NCI-H146 (cell line): Measurements from ENCODE around the gene DICER1.
A peak's percentile ranks its signal among the peaks of the same experiment; 100 is the strongest.
"Not testable (repeated sequence)": the region's sequence is repeated elsewhere in the genome, so short reads cannot be mapped to it uniquely, and the experiment has no call there.

Source experiments
- DNase-seq: peaks from one replicate; lab custom pipeline; 2025; lab: John Stamatoyannopoulos, UW

Gene DICER1

GRCh38 chr14:95157327-95158189 is at the start of gene DICER1:
Gene DICER1, minus strand, starts transcription at chr14:95157529. Its CDS starts 24,071 bp downstream, at chr14:95133458.
- peak; percentile 87 for DNase-seq

- no peak for DNase-seq
Observed at GRCh38 chr14:95206534-95206933, 49.2 kb upstream of the DICER1 start.

GRCh38 chr14:95204705-95205104 is 47.4 kb upstream of the DICER1 start:
- DNase-seq: no peak

GRCh38 chr14:95201745-95202144 is 44.4 kb upstream of the DICER1 start:
- DNase-seq: not testable (repeated sequence)

- no peak for DNase-seq
Observed at GRCh38 chr14:95200404-95200803, 43.1 kb upstream of the DICER1 start.

GRCh38 chr14:95199298-95199983 is 42.1 kb upstream of the DICER1 start:
- no peak for DNase-seq

GRCh38 chr14:95198320-95198719 is 41.0 kb upstream of the DICER1 start:
- no peak for DNase-seq

- no peak for DNase-seq
Observed at GRCh38 chr14:95197551-95197950, 40.2 kb upstream of the DICER1 start.

- no peak for DNase-seq
Observed at GRCh38 chr14:95196826-95197545, 39.7 kb upstream of the DICER1 start.

- DNase-seq: no peak
Observed at GRCh38 chr14:95196268-95196667, 38.9 kb upstream of the DICER1 start.

- DNase-seq: no peak
Observed at GRCh38 chr14:95195031-95195430, 37.7 kb upstream of the DICER1 start.

- DNase-seq: no peak
Observed at GRCh38 chr14:95193081-95193480, 35.8 kb upstream of the DICER1 start.

GRCh38 chr14:95192311-95192710 is 35.0 kb upstream of the DICER1 start:
- DNase-seq: no peak

GRCh38 chr14:95191445-95192199 is 34.3 kb upstream of the DICER1 start:
- no peak for DNase-seq

GRCh38 chr14:95190857-95191256 is 33.5 kb upstream of the DICER1 start:
- DNase-seq: no peak

- DNase-seq: no peak
Observed at GRCh38 chr14:95190346-95190840, 33.1 kb upstream of the DICER1 start.

- DNase-seq: no peak
Observed at GRCh38 chr14:95189367-95190132, 32.2 kb upstream of the DICER1 start.

GRCh38 chr14:95188380-95188779 is 31.1 kb upstream of the DICER1 start:
- no peak for DNase-seq

GRCh38 chr14:95185767-95186392 is 28.6 kb upstream of the DICER1 start:
- DNase-seq: no peak

GRCh38 chr14:95185033-95185766 is 27.9 kb upstream of the DICER1 start:
- no peak for DNase-seq
